ENCODE results near the gene CDK4.
A peak's percentile ranks its signal among the peaks of the same experiment; 100 is the strongest.

CDK4 gene

GRCh38 chr12:57735952-57736740, 16.0 kb downstream of the CDK4 start:
- H3K36me3 ChIP-seq (ENCODE audit: insufficient read depth, low read length) = peaks cover 3% of the 10 kb centered on the region
- peaks cover 41% of the 10 kb centered on the region for H3K4me1 ChIP-seq (ENCODE audit: insufficient read depth, low read length)
- peak overlapping the region; percentile 14 for H2AFZ ChIP-seq (ENCODE audit: low read depth, low read length)
- no peaks in the 10 kb centered on the region for H3K9me3 ChIP-seq (ENCODE audit: low read length)
- H3K4me3 ChIP-seq (ENCODE audit: low read length) = peak overlapping the region; percentile 16
- H3K27me3 ChIP-seq (ENCODE audit: insufficient read depth, low read length) = no peaks in the 10 kb centered on the region

GRCh38 chr12:57735198-57735855, 16.8 kb downstream of the CDK4 start:
- peak overlapping the region; percentile 16 for H3K4me3 ChIP-seq (ENCODE audit: low read length)
- no peaks in the 10 kb centered on the region for H3K27me3 ChIP-seq (ENCODE audit: insufficient read depth, low read length)
- peaks cover 38% of the 10 kb centered on the region for H3K4me1 ChIP-seq (ENCODE audit: insufficient read depth, low read length)
- H2AFZ ChIP-seq (ENCODE audit: low read depth, low read length) = peak overlapping the region; percentile 14
- peaks cover 6% of the 10 kb centered on the region for H3K36me3 ChIP-seq (ENCODE audit: insufficient read depth, low read length)
- H3K9me3 ChIP-seq (ENCODE audit: low read length) = no peaks in the 10 kb centered on the region

- Histone ChIP-seq H3K36me3 (ENCODE audit: insufficient read depth, low read length) (peaks cover 9% of the 10 kb centered on the region), H3K4me3 (ENCODE audit: low read length) (no peak overlapping the region), H3K4me1 (ENCODE audit: insufficient read depth, low read length) (peaks cover 34% of the 10 kb centered on the region), H2AFZ (ENCODE audit: low read depth, low read length) (no peak overlapping the region), H3K27me3 (ENCODE audit: insufficient read depth, low read length) (no peaks in the 10 kb centered on the region), H3K9me3 (ENCODE audit: low read length) (no peaks in the 10 kb centered on the region)
Observed at GRCh38 chr12:57734591-57734990, 17.5 kb downstream of the CDK4 start.

- no peaks in the 10 kb centered on the region for H3K9me3 ChIP-seq (ENCODE audit: low read length)
- H3K4me1 ChIP-seq (ENCODE audit: insufficient read depth, low read length) = peaks cover 28% of the 10 kb centered on the region
- H3K36me3 ChIP-seq (ENCODE audit: insufficient read depth, low read length) = peaks cover 13% of the 10 kb centered on the region
- H3K27me3 ChIP-seq (ENCODE audit: insufficient read depth, low read length) = no peaks in the 10 kb centered on the region
- no peak overlapping the region for H3K4me3 ChIP-seq (ENCODE audit: low read length)
- no peak overlapping the region for H2AFZ ChIP-seq (ENCODE audit: low read depth, low read length)
Observed at GRCh38 chr12:57733928-57734327, 18.2 kb downstream of the CDK4 start.

- Histone ChIP-seq H3K4me1 (ENCODE audit: insufficient read depth, low read length) (peaks cover 27% of the 10 kb centered on the region), H2AFZ (ENCODE audit: low read depth, low read length) (no peak overlapping the region), H3K4me3 (ENCODE audit: low read length) (no peak overlapping the region), H3K9me3 (ENCODE audit: low read length) (no peaks in the 10 kb centered on the region), H3K27me3 (ENCODE audit: insufficient read depth, low read length) (no peaks in the 10 kb centered on the region), H3K36me3 (ENCODE audit: insufficient read depth, low read length) (peaks cover 13% of the 10 kb centered on the region)
Observed at GRCh38 chr12:57732726-57733593, 19.1 kb downstream of the CDK4 start.

GRCh38 chr12:57732270-57732669, 19.8 kb downstream of the CDK4 start:
- Histone ChIP-seq H2AFZ (ENCODE audit: low read depth, low read length) (no peak overlapping the region), H3K4me1 (ENCODE audit: insufficient read depth, low read length) (peaks cover 25% of the 10 kb centered on the region), H3K4me3 (ENCODE audit: low read length) (no peak overlapping the region), H3K9me3 (ENCODE audit: low read length) (no peaks in the 10 kb centered on the region), H3K36me3 (ENCODE audit: insufficient read depth, low read length) (peaks cover 13% of the 10 kb centered on the region), H3K27me3 (ENCODE audit: insufficient read depth, low read length) (no peaks in the 10 kb centered on the region)

GRCh38 chr12:57731411-57732080, 20.6 kb downstream of the CDK4 start:
- Histone ChIP-seq H3K36me3 (ENCODE audit: insufficient read depth, low read length) (peaks cover 17% of the 10 kb centered on the region), H3K4me3 (ENCODE audit: low read length) (no peak overlapping the region), H3K4me1 (ENCODE audit: insufficient read depth, low read length) (peaks cover 19% of the 10 kb centered on the region), H2AFZ (ENCODE audit: low read depth, low read length) (no peak overlapping the region), H3K9me3 (ENCODE audit: low read length) (no peaks in the 10 kb centered on the region), H3K27me3 (ENCODE audit: insufficient read depth, low read length) (no peaks in the 10 kb centered on the region)

- peaks cover 22% of the 10 kb centered on the region for H3K36me3 ChIP-seq (ENCODE audit: insufficient read depth, low read length)
- H3K9me3 ChIP-seq (ENCODE audit: low read length) = peaks cover 3% of the 10 kb centered on the region
- no peak overlapping the region for H2AFZ ChIP-seq (ENCODE audit: low read depth, low read length)
- no peak overlapping the region for H3K4me3 ChIP-seq (ENCODE audit: low read length)
- H3K4me1 ChIP-seq (ENCODE audit: insufficient read depth, low read length) = peaks cover 9% of the 10 kb centered on the region
- H3K27me3 ChIP-seq (ENCODE audit: insufficient read depth, low read length) = no peaks in the 10 kb centered on the region
Observed at GRCh38 chr12:57730336-57731067, 21.6 kb downstream of the CDK4 start.

GRCh38 chr12:57729321-57729844, 22.7 kb downstream of the CDK4 start:
- H3K4me3 ChIP-seq (ENCODE audit: low read length) = no peak overlapping the region
- no peaks in the 10 kb centered on the region for H3K27me3 ChIP-seq (ENCODE audit: insufficient read depth, low read length)
- H3K36me3 ChIP-seq (ENCODE audit: insufficient read depth, low read length) = peaks cover 22% of the 10 kb centered on the region

GRCh38 chr12:57727758-57728395, 24.2 kb downstream of the CDK4 start:
- H3K4me1 ChIP-seq (ENCODE audit: insufficient read depth, low read length) = no peaks in the 10 kb centered on the region
- peaks cover 3% of the 10 kb centered on the region for H3K9me3 ChIP-seq (ENCODE audit: low read length)
- no peak overlapping the region for H3K4me3 ChIP-seq (ENCODE audit: low read length)
- H3K36me3 ChIP-seq (ENCODE audit: insufficient read depth, low read length) = peaks cover 22% of the 10 kb centered on the region
- H2AFZ ChIP-seq (ENCODE audit: low read depth, low read length) = no peak overlapping the region
- no peaks in the 10 kb centered on the region for H3K27me3 ChIP-seq (ENCODE audit: insufficient read depth, low read length)

More at GRCh38 chr12:57729321-57729844, 22.7 kb downstream of the CDK4 start:
- Histone ChIP-seq H3K9me3 (ENCODE audit: low read length) (peaks cover 3% of the 10 kb centered on the region), H3K4me1 (ENCODE audit: insufficient read depth, low read length) (no peaks in the 10 kb centered on the region), H2AFZ (ENCODE audit: low read depth, low read length) (no peak overlapping the region)

GRCh38 chr12:57726884-57727757, 25.0 kb downstream of the CDK4 start:
- H2AFZ ChIP-seq (ENCODE audit: low read depth, low read length) = no peak overlapping the region
- H3K4me3 ChIP-seq (ENCODE audit: low read length) = no peak overlapping the region
- H3K9me3 ChIP-seq (ENCODE audit: low read length) = peaks cover 3% of the 10 kb centered on the region
- no peaks in the 10 kb centered on the region for H3K27me3 ChIP-seq (ENCODE audit: insufficient read depth, low read length)
- H3K36me3 ChIP-seq (ENCODE audit: insufficient read depth, low read length) = peaks cover 22% of the 10 kb centered on the region
- H3K4me1 ChIP-seq (ENCODE audit: insufficient read depth, low read length) = no peaks in the 10 kb centered on the region
